Mesendoderm (in vitro differentiated cells): ENCODE measurements around the gene MTHFD2.

Experiments
- DNase-seq: peaks from one replicate; pipeline ENCODE4 v3.0.0; 2013
- H2AK5ac ChIP-seq: 2 replicates; pipeline ENCODE4 v1.6.1; 2013; ENCODE audit warnings: low read length, inconsistent platforms
- H2BK120ac ChIP-seq: 2 replicates; pipeline ENCODE4 v1.6.1; 2013; ENCODE audit warnings: low read depth, mild to moderate bottlenecking, low read length, moderate library complexity, mixed read lengths
- H2BK15ac ChIP-seq: replicated peaks from 2 replicates; pipeline ENCODE4 v1.6.1; 2013; ENCODE audit warnings: low read depth, mild to moderate bottlenecking, moderate library complexity
- H2BK5ac ChIP-seq: 2 replicates; pipeline ENCODE4 v1.6.1; 2013; ENCODE audit warnings: low read length, inconsistent platforms
- H3K18ac ChIP-seq: 2 replicates; pipeline ENCODE4 v1.6.1; 2013; ENCODE audit warnings: mild to moderate bottlenecking, low read length, mixed read lengths
- H3K23ac ChIP-seq: one replicate; pipeline ENCODE4 v1.6.1; 2013; ENCODE audit warnings: low read length
- H3K27ac ChIP-seq: 2 replicates; pipeline ENCODE4 v1.5.1; 2013; ENCODE audit warnings: low read depth, mild to moderate bottlenecking, inconsistent platforms, low read length, moderate library complexity
- H3K27me3 ChIP-seq: 2 replicates; pipeline ENCODE4 v1.6.1; 2013; ENCODE audit warnings: low read length, control low read depth, mild to moderate bottlenecking, inconsistent platforms; ENCODE audit not compliant: insufficient read depth, poor library complexity
- H3K36me3 ChIP-seq: 2 replicates; pipeline ENCODE4 v1.6.1; 2013; ENCODE audit warnings: low read length, inconsistent platforms; ENCODE audit not compliant: control insufficient read depth, insufficient read depth
- H3K4ac ChIP-seq: one replicate; pipeline ENCODE4 v1.6.1; 2013; ENCODE audit warnings: low read depth, mild to moderate bottlenecking, low read length, moderate library complexity
- H3K4me1 ChIP-seq: 2 replicates; pipeline ENCODE4 v1.6.1; 2013; ENCODE audit warnings: low read depth, low read length, inconsistent platforms; ENCODE audit not compliant: control insufficient read depth
- H3K4me2 ChIP-seq: 2 replicates; pipeline ENCODE4 v1.6.1; 2013; ENCODE audit warnings: low read length
- H3K4me3 ChIP-seq: 2 replicates; pipeline ENCODE4 v1.5.1; 2013; ENCODE audit warnings: mild to moderate bottlenecking, low read length
- H3K56ac ChIP-seq: one replicate; pipeline ENCODE4 v1.6.1; 2013; ENCODE audit warnings: low read length
- H3K79me1 ChIP-seq: 2 replicates; pipeline ENCODE4 v1.6.1; 2013; ENCODE audit warnings: low read length, inconsistent platforms
- H3K79me2 ChIP-seq: 2 replicates; pipeline ENCODE4 v1.6.1; 2013; ENCODE audit warnings: mild to moderate bottlenecking, low read length; ENCODE audit not compliant: control insufficient read depth, insufficient read depth
- H3K9ac ChIP-seq: 2 replicates; pipeline ENCODE4 v1.6.1; 2013; ENCODE audit warnings: low read length, inconsistent platforms
- H4K5ac ChIP-seq: one replicate; pipeline ENCODE4 v1.6.1; 2013; ENCODE audit warnings: low read length
- H4K8ac ChIP-seq: one replicate; pipeline ENCODE4 v1.6.1; 2013; ENCODE audit warnings: low read depth, mild to moderate bottlenecking, control low read depth, low read length, moderate library complexity
- WGBS: extraction: QIAGEN DNeasy Blood & Tissue Kit; methylation state at CpG from one replicate; pipeline ENCODE4 v1.1.7; 2013; ENCODE audit warnings: low lambda C conversion rate, missing lambda C conversion rate; ENCODE audit not compliant: insufficient coverage; ENCODE audit errors: extremely low coverage; 5-methylcytosine and 5-hydroxymethylcytosine counted together

MTHFD2 gene

DNA sequence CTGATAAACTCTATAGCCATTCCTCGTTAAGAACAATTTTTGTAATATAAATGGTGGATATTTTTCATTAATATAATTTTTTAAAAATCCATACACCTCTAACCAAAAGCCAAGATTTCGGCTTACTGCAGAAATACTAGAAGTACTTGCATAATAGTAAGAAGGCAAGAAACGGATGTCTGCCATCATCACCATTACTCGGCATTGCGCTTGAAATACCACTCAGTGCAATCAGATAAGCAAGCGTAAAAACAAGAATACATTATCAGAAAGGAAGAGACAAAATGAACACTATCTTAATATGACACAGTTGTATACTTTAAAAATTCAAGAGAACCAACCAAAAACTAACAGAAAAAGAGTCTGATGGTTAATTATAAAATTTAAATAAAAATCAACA, 35.5 kb upstream of the MTHFD2 start:
- Histone ChIP-seq H3K36me3 (peaks cover 2% of the 10 kb centered on the region), H3K27ac (no peak overlapping the region), H3K79me1 (no peaks in the 10 kb centered on the region), H4K8ac (no peak overlapping the region), H3K4me3 (no peak overlapping the region), H2BK5ac (no peak overlapping the region), H3K56ac (no peak overlapping the region), H4K5ac (no peak overlapping the region), H2BK120ac (no peak overlapping the region), H2BK15ac (no peak overlapping the region), H3K18ac (no peak overlapping the region), H3K27me3 (no peaks in the 10 kb centered on the region), H3K79me2 (no peaks in the 10 kb centered on the region), H3K4me2 (no peak overlapping the region), H2AK5ac (no peak overlapping the region), H3K4me1 (no peaks in the 10 kb centered on the region), H3K9ac (no peak overlapping the region), H3K4ac (no peak overlapping the region), H3K23ac (no peak overlapping the region)
- WGBS: no CpG with 5 or more reads among the region's 6 CpGs
- DNase-seq: no peak

DNA sequence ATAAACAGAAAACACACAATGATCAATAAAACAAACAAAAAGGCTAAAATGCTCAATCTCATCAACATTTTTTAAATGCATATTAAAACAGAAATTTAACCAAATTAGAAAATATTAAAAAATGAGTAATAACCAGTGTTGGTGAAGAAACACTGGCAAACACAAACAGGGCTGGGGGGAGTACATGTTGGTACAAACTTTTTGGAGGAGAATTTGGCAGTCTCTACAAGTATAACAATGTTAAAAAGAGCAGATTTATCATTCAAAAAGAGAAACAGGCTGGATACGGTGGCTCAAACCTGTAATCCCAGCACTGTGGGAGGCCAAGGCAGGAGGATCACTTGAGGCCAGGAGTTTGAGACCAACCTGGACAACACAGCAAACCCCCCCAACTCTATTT, 33.7 kb upstream of the MTHFD2 start:
- Histone ChIP-seq H2BK120ac (no peak overlapping the region), H2BK15ac (no peak overlapping the region), H2AK5ac (no peak overlapping the region), H3K79me1 (no peaks in the 10 kb centered on the region), H3K18ac (no peak overlapping the region), H3K79me2 (no peaks in the 10 kb centered on the region), H3K27ac (no peak overlapping the region), H3K4ac (no peak overlapping the region), H3K4me2 (no peak overlapping the region), H3K56ac (no peak overlapping the region), H3K4me3 (no peak overlapping the region), H3K4me1 (no peaks in the 10 kb centered on the region), H3K9ac (no peak overlapping the region), H3K36me3 (peaks cover 6% of the 10 kb centered on the region), H3K27me3 (no peaks in the 10 kb centered on the region), H3K23ac (no peak overlapping the region), H4K8ac (no peak overlapping the region), H2BK5ac (no peak overlapping the region), H4K5ac (no peak overlapping the region)
- no peak for DNase-seq
- WGBS: no CpG with 5 or more reads among the region's 1 CpG

DNA sequence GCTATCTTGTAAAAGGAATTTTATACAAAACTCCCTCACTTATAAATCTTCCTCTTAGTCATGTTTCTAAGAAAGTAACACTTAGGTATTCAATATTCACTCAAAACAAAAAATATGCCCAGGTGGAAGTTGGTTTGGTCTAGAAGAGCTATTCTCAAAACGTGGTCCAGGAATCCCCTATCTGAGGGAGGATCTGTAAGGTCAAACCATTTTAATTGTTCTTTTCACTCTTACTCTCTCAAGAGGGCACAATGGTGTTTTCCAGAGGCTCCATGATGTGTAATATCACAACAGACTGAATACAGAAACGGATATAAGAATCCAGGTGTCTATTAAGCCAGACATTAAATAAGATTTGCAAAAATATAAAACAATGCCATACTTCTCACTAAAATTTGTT, 29.7 kb upstream of the MTHFD2 start:
- no peak overlapping the region for H3K9ac ChIP-seq
- no CpG with 5 or more reads among the region's 2 CpGs for WGBS

DNA sequence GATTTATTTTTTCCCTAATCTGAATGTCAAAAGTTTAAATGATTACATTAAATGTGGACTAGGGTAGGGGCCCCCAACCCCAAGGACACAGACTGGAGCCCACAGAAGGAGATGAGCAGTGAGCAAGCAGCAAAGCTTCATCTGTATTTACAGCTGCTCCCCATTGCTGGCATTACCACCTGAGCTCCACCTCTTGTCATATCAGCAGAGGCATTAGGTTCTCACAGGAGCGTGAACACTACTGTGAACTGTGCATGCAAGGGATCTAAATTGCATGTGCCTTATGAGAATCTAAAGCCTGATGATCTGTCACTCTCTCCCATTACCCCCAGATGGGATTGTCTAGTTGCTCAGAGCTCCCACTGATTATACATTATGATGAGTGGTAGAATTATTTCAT, 23.5 kb upstream of the MTHFD2 start:
- no peak overlapping the region for H3K18ac ChIP-seq
- H3K27me3 ChIP-seq: no peaks in the 10 kb centered on the region
- no peak overlapping the region for H2BK15ac ChIP-seq
- no peaks in the 10 kb centered on the region for H3K4me1 ChIP-seq
- no peak overlapping the region for H3K23ac ChIP-seq
- no peak overlapping the region for H3K27ac ChIP-seq
- H2BK120ac ChIP-seq: no peak overlapping the region
- H2AK5ac ChIP-seq: no peak overlapping the region
- peaks cover 5% of the 10 kb centered on the region for H3K79me1 ChIP-seq
- WGBS: no CpG with 5 or more reads among the region's 1 CpG
- no peak overlapping the region for H3K4me3 ChIP-seq
- peaks cover 2% of the 10 kb centered on the region for H3K36me3 ChIP-seq
- no peak overlapping the region for H3K56ac ChIP-seq
- peaks cover 39% of the 10 kb centered on the region for H3K79me2 ChIP-seq
- no peak overlapping the region for H3K9ac ChIP-seq
- no peak overlapping the region for H3K4ac ChIP-seq
- no peak overlapping the region for H3K4me2 ChIP-seq
- no peak overlapping the region for H4K8ac ChIP-seq
- no peak for DNase-seq
- no peak overlapping the region for H4K5ac ChIP-seq
- H2BK5ac ChIP-seq: no peak overlapping the region

More for the DNA sequence above, 29.7 kb upstream of the MTHFD2 start:
- Histone ChIP-seq H2BK5ac (no peak overlapping the region), H3K79me2 (peaks cover 6% of the 10 kb centered on the region), H3K56ac (no peak overlapping the region), H2BK15ac (no peak overlapping the region), H3K18ac (no peak overlapping the region), H3K27ac (no peak overlapping the region), H2BK120ac (no peak overlapping the region), H2AK5ac (no peak overlapping the region), H3K79me1 (peaks cover 3% of the 10 kb centered on the region), H3K4me1 (no peaks in the 10 kb centered on the region), H3K23ac (no peak overlapping the region), H3K4ac (no peak overlapping the region), H3K4me2 (no peak overlapping the region), H3K4me3 (no peak overlapping the region), H3K27me3 (no peaks in the 10 kb centered on the region), H4K8ac (no peak overlapping the region), H4K5ac (no peak overlapping the region), H3K36me3 (peaks cover 9% of the 10 kb centered on the region)
- DNase-seq: no peak

DNA sequence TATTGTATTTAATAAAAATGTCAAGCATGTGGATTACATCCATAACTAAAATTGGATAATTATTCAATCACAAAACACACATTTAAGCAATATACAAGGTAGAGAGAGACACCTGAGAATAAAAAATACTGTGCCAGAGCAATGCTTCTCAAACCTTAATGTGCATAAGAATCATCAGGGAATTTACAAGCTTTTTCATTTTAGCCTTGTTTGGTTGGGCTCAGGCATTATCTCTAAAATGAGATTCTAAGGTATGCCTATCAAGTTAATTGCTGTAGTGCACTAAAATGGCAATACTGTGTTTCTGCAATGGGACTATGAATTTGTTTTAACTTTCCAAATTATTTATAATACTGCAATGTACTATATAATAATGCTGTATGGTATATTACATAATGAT, 20.7 kb upstream of the MTHFD2 start:
- no peak overlapping the region for H2BK120ac ChIP-seq
- H3K9ac ChIP-seq: peak overlapping the region; percentile 94
- H3K4me2 ChIP-seq: peak overlapping the region; percentile 64
- peak overlapping the region; percentile 73 for H3K4me3 ChIP-seq
- H3K27ac ChIP-seq: no peak overlapping the region
- H3K36me3 ChIP-seq: no peaks in the 10 kb centered on the region
- no peak overlapping the region for H3K4ac ChIP-seq
- H4K5ac ChIP-seq: no peak overlapping the region
- no peak for DNase-seq
- peaks cover 36% of the 10 kb centered on the region for H3K79me2 ChIP-seq
- H2BK15ac ChIP-seq: no peak overlapping the region
- H3K56ac ChIP-seq: peak overlapping the region; percentile 93
- H3K79me1 ChIP-seq: peaks cover 2% of the 10 kb centered on the region
- no peaks in the 10 kb centered on the region for H3K27me3 ChIP-seq
- no peaks in the 10 kb centered on the region for H3K4me1 ChIP-seq
- H2AK5ac ChIP-seq: no peak overlapping the region
- no peak overlapping the region for H2BK5ac ChIP-seq
- no peak overlapping the region for H3K18ac ChIP-seq
- H3K23ac ChIP-seq: no peak overlapping the region
- no peak overlapping the region for H4K8ac ChIP-seq

DNA sequence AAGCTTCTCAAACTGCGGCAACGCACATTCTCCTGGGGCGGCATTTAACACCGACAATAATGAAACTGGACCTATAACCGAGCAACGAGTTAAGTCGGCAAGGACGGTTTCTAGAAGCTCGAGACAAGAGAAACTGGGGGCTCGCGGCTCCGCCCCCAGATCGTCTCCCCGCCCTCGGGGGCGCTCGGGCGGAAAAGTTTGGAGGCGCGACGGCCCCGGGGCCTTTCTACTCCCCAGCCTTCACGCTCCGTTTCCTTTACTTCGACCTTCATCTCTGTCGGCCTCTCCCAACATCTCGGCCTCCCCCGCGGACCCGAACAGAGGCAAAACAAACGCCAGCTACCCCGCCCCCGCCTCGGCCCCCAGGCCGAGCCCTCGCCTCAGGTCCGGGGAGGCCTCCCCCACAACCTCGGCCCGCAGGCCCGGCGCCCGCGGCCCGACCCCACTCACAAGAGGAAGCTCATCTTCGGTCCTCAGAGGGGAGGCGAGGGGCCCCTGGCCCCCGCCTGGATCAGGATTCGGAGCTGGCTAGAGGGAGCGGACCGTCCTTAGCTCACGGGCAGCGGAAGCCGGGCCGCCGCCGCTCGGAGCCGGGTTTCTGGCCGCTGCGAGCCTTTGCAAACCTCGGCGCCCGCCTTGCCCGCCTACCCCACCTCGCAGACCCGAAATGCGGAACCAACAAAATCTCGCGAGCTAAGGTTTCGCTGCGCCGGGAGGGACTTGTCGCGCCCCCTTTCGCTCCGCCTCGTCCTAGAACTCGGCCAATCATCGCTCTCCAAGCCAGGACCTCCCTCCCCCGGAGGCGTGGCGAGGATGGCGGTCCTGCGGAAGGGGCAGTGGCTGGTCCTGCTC, 20.0 kb upstream of the MTHFD2 start, which contains the start of gene MOB1A:
Gene MOB1A (minus strand): TSS at position 669 of the 852 bp plus-strand sequence. CDS start 205 bp downstream, at position 464.
- Histone ChIP-seq H2AK5ac (no peak within 1 kb of the TSS), H3K9ac (peak within 1 kb of the TSS; percentile 94), H3K4ac (peak within 1 kb of the TSS; percentile 90), H3K4me3 (peak within 1 kb of the TSS; percentile 73), H3K4me2 (peak within 1 kb of the TSS; percentile 64), H4K8ac (peak within 1 kb of the TSS; percentile 79), H3K23ac (no peak within 1 kb of the TSS), H3K27ac (peak within 1 kb of the TSS; percentile 98), H3K79me2 (peaks cover 33% of the 10 kb centered on the region), H3K56ac (peak within 1 kb of the TSS; percentile 93), H2BK5ac (no peak within 1 kb of the TSS), H2BK120ac (no peak within 1 kb of the TSS), H3K4me1 (no peaks in the 10 kb centered on the region), H3K18ac (peak within 1 kb of the TSS; percentile 99), H3K36me3 (no peaks in the 10 kb centered on the region), H2BK15ac (no peak within 1 kb of the TSS), H4K5ac (no peak within 1 kb of the TSS), H3K27me3 (no peaks in the 10 kb centered on the region), H3K79me1 (peaks cover 2% of the 10 kb centered on the region)
- no CpG with 5 or more reads among the region's 84 CpGs for WGBS
- DNase-seq: peak; percentile 99
